Left renal cortex interstitium (tissue), 4 donors: Measurements from ENCODE around the gene SERTAD3. TPM values are rescaled to one million over a fixed set of nuclear protein-coding genes. Genes with fewer than 3 reads are reported as not detected.
"Not testable (repeated sequence)": the region's sequence is repeated elsewhere in the genome, so short reads cannot be mapped to it uniquely, and the experiment has no call there.

Experiments
- DNase-seq, 4 donors: peaks; one replicate each; pipeline ENCODE4 v3.0.0-alpha.2; 2013; ENCODE audit warnings: low read depth in 4 of 4, low spot score in 2 of 4, missing footprints in 1 of 4
- polyA plus RNA-seq, 4 donors: library from polyadenylated mRNA; unstranded; fragments of 120-200 nt; gene quantifications; one replicate each; pipeline ENCODE4 v1.2.1, GENCODE V29; 2013; ENCODE audit not compliant: insufficient read length in 4 of 4

Gene SERTAD3
- polyA plus RNA-seq, 4 donors, result 29.5 to 49.1 (median 38.5) TPM

GRCh38 chr19:40428197-40428596, 15.9 kb downstream of the SERTAD3 start:
- DNase-seq, result not testable (repeated sequence)

- DNase-seq, result peak; percentile 97 to 99 (median 98)
Measured at GRCh38 chr19:40425450-40426287, 18.5 kb downstream of the SERTAD3 start, which contains the start of gene SERTAD1. TSS of gene SERTAD1 (minus strand) at chr19:40425992. CDS start at chr19:40423546, 2,446 bp downstream.

- no peak for DNase-seq
Measured at GRCh38 chr19:40424637-40425449, 19.3 kb downstream of the SERTAD3 start.

- DNase-seq, result no peak
Measured at GRCh38 chr19:40423938-40424337, 20.2 kb downstream of the SERTAD3 start.

- DNase-seq, result no peak
Measured at GRCh38 chr19:40422748-40423566, 21.2 kb downstream of the SERTAD3 start.

GRCh38 chr19:40421993-40422747, 22.0 kb downstream of the SERTAD3 start:
- no peak for DNase-seq

GRCh38 chr19:40420766-40421765, 23.1 kb downstream of the SERTAD3 start:
- DNase-seq, result peak in 3 of 4 donors; percentile 75 to 88 (median 81)

- DNase-seq, result no peak
Measured at GRCh38 chr19:40420451-40420765, 23.7 kb downstream of the SERTAD3 start.

- no peak for DNase-seq
Measured at GRCh38 chr19:40419780-40420179, 24.4 kb downstream of the SERTAD3 start.

GRCh38 chr19:40419066-40419612, 25.0 kb downstream of the SERTAD3 start:
- DNase-seq, result no peak

GRCh38 chr19:40418040-40418439, 26.1 kb downstream of the SERTAD3 start:
- DNase-seq, result no peak

GRCh38 chr19:40417643-40417981, 26.5 kb downstream of the SERTAD3 start:
- DNase-seq, result no peak

- DNase-seq, result no peak
Measured at GRCh38 chr19:40416918-40417642, 27.1 kb downstream of the SERTAD3 start.

- no peak for DNase-seq
Measured at GRCh38 chr19:40415768-40416167, 28.4 kb downstream of the SERTAD3 start.

- no peak for DNase-seq
Measured at GRCh38 chr19:40414542-40415535, 29.3 kb downstream of the SERTAD3 start.

GRCh38 chr19:40413291-40413845, 30.8 kb downstream of the SERTAD3 start, which contains the start of gene PRX:
TSS of gene PRX (minus strand) at chr19:40413378. CDS start at chr19:40407932, 5,446 bp downstream.
- DNase-seq, result no peak
